Epidermal melanocyte (primary cell): Measurements from ENCODE around the gene KIF6.
"Not testable (repeated sequence)": the region's sequence is repeated elsewhere in the genome, so short reads cannot be mapped to it uniquely, and the experiment has no call there.

Source experiments
- DNase-seq: peaks from one replicate; pipeline ENCODE4 v3.0.0; 2011; ENCODE audit warnings: low spot score; ENCODE audit not compliant: insufficient read length

The KIF6 gene

GRCh38 chr6:39707962-39708683, 17.1 kb downstream of the KIF6 start:
- DNase-seq: no peak

DNA sequence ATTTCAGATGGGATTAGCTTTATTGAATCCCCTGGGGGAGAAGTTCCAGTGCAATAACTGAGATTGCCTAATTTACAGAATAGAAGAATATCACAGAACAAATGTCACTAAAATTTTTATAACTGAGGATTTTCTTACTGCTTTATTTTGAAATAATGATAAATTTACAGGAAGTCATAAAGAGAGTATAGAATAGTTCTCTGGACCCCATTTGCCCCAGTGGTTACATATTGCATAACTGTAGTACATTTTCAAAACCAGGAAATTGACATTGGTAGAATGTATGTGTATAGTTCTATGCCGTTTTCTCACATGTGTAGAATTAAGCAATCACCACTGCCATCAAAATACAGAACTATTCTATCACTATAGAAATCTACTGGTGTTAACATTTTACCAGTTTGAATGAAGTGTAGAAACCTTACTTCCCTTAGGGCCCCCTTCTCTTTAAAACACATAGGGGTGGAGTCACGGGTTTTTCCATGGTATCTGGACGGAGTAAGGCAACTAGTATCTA, 18.3 kb downstream of the KIF6 start:
- DNase-seq: no peak

DNA sequence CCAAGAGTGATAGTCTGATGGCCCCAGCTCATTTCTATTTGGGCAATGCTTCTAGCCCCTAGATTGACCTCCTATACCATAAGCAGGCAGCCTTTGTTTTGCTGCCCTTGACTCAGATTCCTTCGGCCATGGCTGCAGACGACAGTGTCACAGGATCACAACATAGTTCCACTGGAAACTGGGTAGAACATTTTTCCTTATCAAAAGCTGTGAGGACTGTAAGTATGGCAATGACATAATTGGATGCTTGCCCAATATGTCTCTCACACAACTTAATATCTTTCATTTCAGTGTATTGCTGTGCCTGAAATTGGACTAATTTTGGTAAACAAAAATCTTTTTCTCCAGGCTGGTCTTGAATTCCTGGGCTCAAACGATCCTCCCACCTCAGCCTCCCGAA, 22.9 kb downstream of the KIF6 start:
- no peak for DNase-seq

GRCh38 chr6:39700362-39700761, 24.8 kb downstream of the KIF6 start:
- DNase-seq: no peak

GRCh38 chr6:39698789-39699188, 26.4 kb downstream of the KIF6 start:
- no peak for DNase-seq

- DNase-seq: no peak
Observed at GRCh38 chr6:39696986-39697788, 28.0 kb downstream of the KIF6 start.

DNA sequence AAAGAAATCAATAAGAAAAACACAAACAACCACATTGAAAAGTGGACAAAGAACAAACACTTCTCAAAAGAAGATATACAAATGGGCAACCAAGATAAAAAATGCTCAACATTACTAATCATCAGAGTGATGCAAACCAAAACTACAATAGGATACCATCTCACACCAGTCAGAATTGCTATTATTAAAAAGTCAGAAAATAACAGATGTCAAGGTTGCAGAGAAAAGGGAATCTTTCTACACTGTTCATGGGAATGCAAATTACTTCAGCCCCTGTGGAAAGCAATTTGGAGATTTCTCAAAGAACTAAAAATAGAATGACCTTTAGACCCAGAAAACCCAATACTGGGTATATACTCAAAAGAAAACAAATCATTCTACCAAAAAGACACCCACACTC, 29.8 kb downstream of the KIF6 start:
- DNase-seq: no peak

DNA sequence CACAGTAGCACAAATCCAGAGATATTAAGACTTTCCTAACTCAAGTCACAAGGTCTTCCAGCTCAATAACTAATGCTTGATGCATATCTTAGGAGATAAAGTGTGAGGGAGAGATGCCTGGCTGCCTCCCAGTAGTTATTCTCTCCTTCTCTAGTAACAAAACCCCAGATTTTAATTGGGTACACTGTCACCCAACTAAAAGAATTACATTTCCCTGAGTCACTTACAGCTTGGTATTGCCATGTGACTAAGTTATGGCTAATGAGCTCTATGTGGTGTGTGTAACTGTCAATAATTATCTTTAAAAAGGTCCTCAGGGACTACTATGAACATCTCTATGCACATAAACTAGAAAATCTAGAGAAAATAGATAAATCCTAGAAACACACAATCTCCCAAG, 32.0 kb downstream of the KIF6 start:
- DNase-seq: no peak

- DNase-seq: no peak
Observed at GRCh38 chr6:39688494-39688893, 36.7 kb downstream of the KIF6 start.

DNA sequence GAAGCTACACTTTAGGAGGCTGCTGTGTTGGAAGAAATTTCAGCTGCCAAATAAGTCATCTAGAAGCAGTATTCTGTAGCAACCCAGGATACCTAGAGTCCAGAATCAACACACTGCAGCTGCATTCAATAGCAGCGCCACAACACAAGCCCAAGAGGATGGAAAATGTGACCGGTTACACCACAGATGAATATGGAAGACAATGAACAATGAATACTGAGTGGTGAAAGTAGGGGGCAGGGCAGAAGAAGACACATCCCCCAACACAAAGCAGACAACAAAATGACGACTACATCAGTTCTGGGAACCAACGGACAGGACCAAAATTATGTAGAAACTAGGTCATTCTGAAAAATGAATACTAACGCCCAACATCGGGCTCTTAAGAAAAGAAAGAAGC, 38.2 kb downstream of the KIF6 start:
- no peak for DNase-seq

DNA sequence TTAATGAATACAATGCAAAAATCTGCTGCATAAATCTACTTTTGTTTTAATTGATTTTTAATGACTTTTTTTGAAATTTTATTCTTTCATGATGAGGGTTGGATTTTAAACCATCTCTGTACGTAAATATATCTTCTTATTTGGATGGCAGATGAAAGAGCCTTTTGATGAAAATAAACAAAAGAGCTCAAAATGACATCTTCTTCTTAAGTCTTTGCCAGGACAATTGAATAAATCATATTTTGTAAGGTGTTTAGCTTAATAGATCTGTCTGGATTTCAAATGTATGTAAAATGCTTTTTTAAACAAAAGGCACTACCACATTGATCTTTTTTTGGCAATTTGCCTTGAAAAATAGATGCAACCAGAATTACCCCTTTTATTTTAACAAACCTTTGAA, 39.3 kb downstream of the KIF6 start:
- DNase-seq: no peak

GRCh38 chr6:39685489-39685826, 39.8 kb downstream of the KIF6 start:
- DNase-seq: no peak

DNA sequence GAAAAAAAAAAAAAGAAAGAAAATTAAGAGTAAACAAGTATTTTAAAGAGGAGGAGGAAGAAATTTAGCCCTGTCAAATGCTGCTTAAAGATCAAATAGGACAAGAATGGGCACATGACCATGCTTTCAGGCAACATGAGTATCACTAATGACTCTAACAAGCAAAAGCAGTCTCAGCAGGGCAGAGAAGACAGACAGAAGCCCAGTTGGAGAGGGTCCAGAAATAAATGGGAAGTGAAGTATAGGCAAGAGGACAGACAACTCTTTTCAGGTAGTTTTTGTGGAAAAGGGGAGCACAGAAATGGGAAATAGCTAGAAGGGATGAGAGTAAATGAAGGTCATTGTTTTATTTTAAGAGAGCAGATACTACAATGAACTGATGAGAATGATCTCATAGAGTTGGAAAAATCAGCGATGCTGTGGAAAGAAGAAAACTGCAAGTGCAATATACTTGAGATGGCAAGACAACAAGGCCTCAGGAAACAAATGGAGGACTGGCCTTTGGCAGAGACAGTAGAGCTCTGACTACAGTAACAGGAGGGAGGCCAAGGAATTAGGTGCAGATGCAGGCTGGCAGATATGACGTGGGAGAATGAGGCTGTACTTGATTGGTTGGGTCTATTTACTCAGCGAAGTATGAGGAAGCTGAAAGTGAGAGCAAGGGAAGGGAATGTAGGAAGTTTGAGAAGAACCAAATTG, 40.3 kb downstream of the KIF6 start:
- DNase-seq: no peak

DNA sequence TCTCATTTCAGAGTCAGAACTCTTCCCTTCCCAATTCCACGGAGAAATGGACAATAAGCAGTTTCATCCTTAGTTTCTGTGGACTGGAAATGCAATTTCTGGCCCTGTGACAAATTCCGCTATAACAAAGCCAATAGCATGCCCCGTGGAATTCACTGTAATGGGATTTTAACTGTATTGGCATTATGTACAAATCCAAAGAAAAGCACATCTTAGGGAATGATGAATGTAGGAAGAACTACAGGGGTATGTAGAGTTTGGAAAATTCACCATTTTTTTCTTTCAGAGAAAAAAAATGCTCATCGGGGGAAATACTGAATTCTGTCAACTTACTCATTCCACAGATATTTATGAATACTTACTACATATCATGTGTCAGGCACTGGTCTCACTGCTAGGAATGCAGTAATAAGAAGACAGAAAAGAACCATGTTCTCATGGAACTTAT, 43.5 kb downstream of the KIF6 start:
- no peak for DNase-seq

DNA sequence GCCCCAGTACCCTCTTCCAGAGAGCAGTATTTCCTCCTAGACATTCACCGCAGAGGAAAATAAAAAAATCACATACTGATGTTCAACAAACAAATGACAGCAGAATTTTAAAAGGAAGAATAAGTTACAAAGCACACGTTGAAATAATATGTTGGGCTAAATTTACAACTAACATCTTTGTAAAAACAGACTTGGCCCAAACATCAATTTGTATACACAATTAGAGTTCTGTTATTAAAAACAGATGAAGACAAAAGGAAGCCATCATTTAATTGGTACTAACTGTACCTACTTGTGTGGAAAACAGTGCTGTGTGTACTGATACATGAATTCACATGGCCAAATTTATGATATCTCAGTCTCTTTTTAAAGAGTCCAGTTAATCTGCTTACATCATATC, 46.3 kb downstream of the KIF6 start:
- DNase-seq: no peak

DNA sequence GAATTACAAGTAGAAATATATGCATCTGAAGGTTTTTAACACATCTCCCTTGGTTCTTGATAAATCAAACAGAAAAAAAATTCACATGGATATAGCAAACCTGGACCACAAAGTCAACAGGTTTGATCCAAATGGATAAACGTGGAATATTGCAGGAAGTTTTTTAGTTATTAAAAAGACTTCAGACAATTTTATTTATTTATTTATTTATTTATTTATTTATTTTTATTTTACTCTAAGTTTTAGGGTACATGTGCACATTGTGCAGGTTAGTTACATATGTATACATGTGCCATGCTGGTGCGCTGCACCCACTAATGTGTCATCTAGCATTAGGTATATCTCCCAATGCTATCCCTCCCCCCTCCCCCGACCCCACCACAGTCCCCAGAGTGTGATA, 47.9 kb downstream of the KIF6 start:
- not testable (repeated sequence) for DNase-seq

DNA sequence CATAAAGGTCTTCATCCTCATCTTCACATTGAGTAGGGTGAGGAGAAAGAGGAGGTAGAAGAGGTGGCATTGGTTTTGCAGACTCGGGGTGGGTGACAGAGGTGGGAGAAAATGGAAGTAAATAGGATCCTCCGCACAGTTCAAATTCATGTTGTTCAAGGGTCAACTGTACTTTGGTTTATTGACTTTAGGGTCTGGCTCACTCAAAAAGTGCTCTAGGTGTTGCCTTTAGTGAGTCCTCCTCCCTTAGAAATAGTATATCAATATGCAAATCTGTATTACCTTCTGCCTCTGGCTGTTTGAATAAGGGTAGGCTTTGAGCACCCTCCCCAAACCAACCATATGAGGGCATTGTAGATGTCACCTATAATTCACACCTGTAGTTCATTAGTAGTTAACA, 54.7 kb downstream of the KIF6 start:
- DNase-seq: no peak

- DNase-seq: no peak
Observed at GRCh38 chr6:39669973-39670342, 55.2 kb downstream of the KIF6 start.

GRCh38 chr6:39669207-39669972, 55.8 kb downstream of the KIF6 start:
- no peak for DNase-seq

GRCh38 chr6:39666706-39667489, 58.3 kb downstream of the KIF6 start:
- DNase-seq: no peak

DNA sequence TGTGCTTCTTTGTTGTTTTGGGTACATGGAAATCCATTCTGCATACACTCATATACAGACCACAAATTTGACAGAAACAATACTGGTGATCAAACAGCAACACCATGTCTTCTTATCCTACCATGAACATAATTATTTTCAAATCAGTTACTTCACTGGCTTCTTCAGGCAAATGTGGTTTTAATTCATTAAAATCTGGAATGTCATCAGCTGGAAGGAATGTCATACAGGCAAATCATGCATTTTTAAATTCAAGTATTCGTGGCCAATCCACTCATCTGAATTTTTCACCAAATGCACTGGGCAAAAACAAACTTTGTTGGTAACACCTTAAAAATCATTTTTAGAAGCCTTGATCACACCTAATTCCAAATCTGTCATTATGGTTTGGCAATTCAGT, 59.3 kb downstream of the KIF6 start:
- no peak for DNase-seq
